ENCODE data around the gene HDAC4.

GRCh38 chr2:239103125-239104098, 297.4 kb downstream of the HDAC4 start:
- TF ChIP-seq CTCF (IDR thresholded peaks at IDR 0.05): no peak
- TF ChIP-seq POLR2A (IDR thresholded peaks at IDR 0.05): no peak
